ENCODE results near the gene PCTP. TPM values are rescaled to one million over a fixed set of nuclear protein-coding genes. Genes with fewer than 3 reads are reported as not detected.

The PCTP gene
- polyA plus RNA-seq, 1 of the 3 experiments (the other 2 are of a cell fraction): 20.8 TPM

- ChIA-PET CTCF (interaction anchor here (0.7 to 19.5 kb wide), 8 partner anchors 7 to 941 kb away, joined by 3 to 499 read pairs (median 11); partner anchors contain the start of gene TMEM100), POLR2A (no interaction called here)
- Histone ChIP-seq H3K4me2 (no peak overlapping the region), H3K9me2 (no peaks in the 10 kb centered on the region), H3K36me3 (replicated peaks in 1 of 2; ENCODE audit: control insufficient read depth in 1 of 2, insufficient read depth in 2 of 2, low read length in 1 of 2) (peaks cover 36 to 67% of the 10 kb centered on the region in 2 experiments), H3K9ac (no peak overlapping the region), H3K9me3 (no peaks in the 10 kb centered on the region), H3F3A (replicated peaks; ENCODE audit: insufficient read depth) (no peaks in the 10 kb centered on the region), H3K27ac (ENCODE audit: low read depth in 2 of 2, low read length in 1 of 2) (no peak overlapping the region), H3K79me2 (ENCODE audit: insufficient read depth) (no peaks in the 10 kb centered on the region), H3K4me1 (ENCODE audit: control insufficient read depth in 1 of 2, insufficient read depth in 2 of 2, low read depth in 1 of 2, low read length in 1 of 2) (peaks cover 0 to 3% of the 10 kb centered on the region in 2 experiments), H2AFZ (ENCODE audit: low read depth) (no peak overlapping the region), H3K27me3 (ENCODE audit: insufficient read depth) (no peaks in the 10 kb centered on the region), H3K4me3 (ENCODE audit: low read depth in 2 of 2, low read length in 1 of 2) (no peak overlapping the region), H4K20me1 (ENCODE audit: insufficient read depth) (peaks cover 9% of the 10 kb centered on the region; the same call in 1 of the 2 replicates)
- TF ChIP-seq TAF1 (IDR thresholded peaks at IDR 0.05; ENCODE audit: borderline replicate concordance, low read depth, low read length): no peak
- TF ChIP-seq ELF1 (IDR thresholded peaks at IDR 0.05): no peak
- no peak for TF ChIP-seq SMC3 (IDR thresholded peaks at IDR 0.05; ENCODE audit: low read depth, low read length)
- DNase-seq: no peak
- WGBS (ENCODE audit: low lambda C conversion rate): 94% methylated on average over 7 of the region's 7 CpGs
These were observed 24.0 kb downstream of the PCTP start for GRCh38 chr17:55774846-55775271.

- Histone ChIP-seq H3K4me2 (no peak overlapping the region), H2AFZ (ENCODE audit: low read depth) (no peak overlapping the region), H3K9me2 (no peaks in the 10 kb centered on the region), H3K4me3 (ENCODE audit: low read depth in 2 of 2, low read length in 1 of 2) (no peak overlapping the region), H3K4me1 (ENCODE audit: control insufficient read depth in 1 of 2, insufficient read depth in 2 of 2, low read depth in 1 of 2, low read length in 1 of 2) (no peaks in the 10 kb centered on the region; a peak in 1 of 4 replicates), H3F3A (replicated peaks; ENCODE audit: insufficient read depth) (no peaks in the 10 kb centered on the region), H3K27me3 (ENCODE audit: insufficient read depth) (no peaks in the 10 kb centered on the region), H4K20me1 (ENCODE audit: insufficient read depth) (no peaks in the 10 kb centered on the region), H3K9ac (no peak overlapping the region), H3K79me2 (ENCODE audit: insufficient read depth) (no peaks in the 10 kb centered on the region), H3K36me3 (replicated peaks in 1 of 2; ENCODE audit: control insufficient read depth in 1 of 2, insufficient read depth in 2 of 2, low read length in 1 of 2) (peaks cover 30 to 64% of the 10 kb centered on the region in 2 experiments), H3K27ac (ENCODE audit: low read depth in 2 of 2, low read length in 1 of 2) (no peak overlapping the region), H3K9me3 (no peaks in the 10 kb centered on the region)
- ChIA-PET CTCF (interaction anchor here (0.6 to 19.5 kb wide), 4 partner anchors 40 to 842 kb away, joined by 3 to 499 read pairs (median 84); partner anchors contain the start of gene TMEM100), POLR2A (no interaction called here)
- TF ChIP-seq RCOR1 (IDR thresholded peaks at IDR 0.05; ENCODE audit: low read length) (no peak), MAX (IDR thresholded peaks at IDR 0.05; ENCODE audit: low read depth) (no peak), TEAD4 (IDR thresholded peaks at IDR 0.05; ENCODE audit: borderline replicate concordance, insufficient read depth) (no peak)
- no peak for DNase-seq
- 93% methylated on average over 8 of the region's 8 CpGs for WGBS (ENCODE audit: low lambda C conversion rate)
These were observed 25.4 kb downstream of the PCTP start for GRCh38 chr17:55776271-55776670.

- Histone ChIP-seq H4K20me1 (ENCODE audit: insufficient read depth) (no peaks in the 10 kb centered on the region), H3K36me3 (replicated peaks in 1 of 2; ENCODE audit: control insufficient read depth in 1 of 2, insufficient read depth in 2 of 2, low read length in 1 of 2) (peaks cover 18 to 57% of the 10 kb centered on the region in 2 experiments), H3K27ac (ENCODE audit: low read depth in 2 of 2, low read length in 1 of 2) (no peak overlapping the region), H3K4me1 (ENCODE audit: control insufficient read depth in 1 of 2, insufficient read depth in 2 of 2, low read depth in 1 of 2, low read length in 1 of 2) (no peaks in the 10 kb centered on the region; a peak in 1 of 4 replicates), H3K27me3 (ENCODE audit: insufficient read depth) (no peaks in the 10 kb centered on the region), H3K9me3 (no peaks in the 10 kb centered on the region), H3F3A (replicated peaks; ENCODE audit: insufficient read depth) (no peaks in the 10 kb centered on the region), H3K4me2 (no peak overlapping the region), H3K9me2 (no peaks in the 10 kb centered on the region), H3K9ac (no peak overlapping the region), H3K4me3 (ENCODE audit: low read depth in 2 of 2, low read length in 1 of 2) (no peak overlapping the region), H3K79me2 (ENCODE audit: insufficient read depth) (no peaks in the 10 kb centered on the region), H2AFZ (ENCODE audit: low read depth) (no peak overlapping the region)
- ChIA-PET POLR2A (no interaction called here), CTCF (interaction anchor here (1.1 to 19.5 kb wide), 3 partner anchors 56 to 248 kb away, joined by 3 to 499 read pairs (median 162); partner anchors contain the start of gene TMEM100)
- 85% methylated on average over 2 of the region's 2 CpGs for WGBS (ENCODE audit: low lambda C conversion rate)
- DNase-seq: no peak
- peak; percentile 48 for TF ChIP-seq GATA2 (CRISPR knock-in tag; IDR thresholded peaks at IDR 0.05)
- TF ChIP-seq SIN3A (IDR thresholded peaks at IDR 0.05; ENCODE audit: borderline replicate concordance, low read depth, low read length): no peak
- TF ChIP-seq SMC3 (IDR thresholded peaks at IDR 0.05; ENCODE audit: low read depth, low read length): no peak
- TF ChIP-seq RXRA (IDR thresholded peaks at IDR 0.05; ENCODE audit: borderline replicate concordance, low read depth): no peak
- peak; percentile 17; the same call in 1 of the 2 replicates for TF ChIP-seq RCOR1 (IDR thresholded peaks at IDR 0.05; ENCODE audit: low read length)
- TF ChIP-seq RFX5 (IDR thresholded peaks at IDR 0.05; ENCODE audit: low read length): no peak
These were observed 26.7 kb downstream of the PCTP start for GRCh38 chr17:55777471-55777971.
